IPS DF 4.7 (cell line): ENCODE results near the gene RTKN2.

ENCODE experiments used
- DNase-seq: peaks from one replicate; pipeline ENCODE4 v3.0.0-alpha.2; 2013; ENCODE audit warnings: low spot score; ENCODE audit errors: extremely low read depth

Gene RTKN2

DNA sequence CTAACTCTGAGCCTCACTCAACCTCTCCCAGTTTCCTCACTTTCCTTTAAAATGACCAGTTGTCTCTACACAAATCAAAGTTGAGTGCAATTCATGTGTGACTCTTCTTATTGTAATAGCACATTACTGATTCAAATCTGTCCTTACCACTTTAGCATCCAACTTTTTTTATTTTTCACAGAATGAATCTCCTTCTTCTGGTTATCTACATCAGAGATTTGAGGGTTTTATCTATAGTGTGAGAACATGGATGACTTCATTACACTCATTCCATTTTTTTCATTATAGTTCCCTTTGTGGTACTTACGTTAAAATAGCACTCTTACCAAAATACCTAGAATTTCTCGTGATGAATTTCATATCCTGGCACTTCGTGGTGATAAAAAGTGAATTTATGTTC, 43.3 kb downstream of the RTKN2 start:
- no peak for DNase-seq

- DNase-seq = no peak
Observed at GRCh38 chr10:62224606-62225005, 44.0 kb downstream of the RTKN2 start.

DNA sequence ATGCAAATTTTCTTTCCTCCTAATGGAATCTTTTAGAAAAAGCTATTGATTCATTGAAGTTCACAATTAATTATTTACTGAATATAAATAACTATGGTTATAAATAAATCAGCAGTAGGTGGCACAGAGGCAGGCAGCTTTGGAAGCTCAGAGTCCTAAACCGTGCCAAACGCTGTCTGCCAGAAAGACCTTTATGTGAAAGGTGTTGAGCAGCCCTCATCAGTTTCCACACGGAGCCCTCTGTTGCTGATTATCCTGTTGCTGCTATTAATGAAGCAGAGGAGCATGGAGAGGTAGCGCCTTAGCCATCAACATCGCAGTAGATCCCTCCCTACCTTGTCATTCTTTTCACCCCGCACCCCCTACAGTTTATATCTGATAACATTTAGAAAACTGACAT, 51.0 kb downstream of the RTKN2 start:
- DNase-seq = no peak

- no peak for DNase-seq
Observed at GRCh38 chr10:62214364-62214874, 54.2 kb downstream of the RTKN2 start.

GRCh38 chr10:62205750-62206399, 62.8 kb downstream of the RTKN2 start:
- DNase-seq = no peak

- DNase-seq = no peak
Observed at GRCh38 chr10:62199584-62199983, 69.1 kb downstream of the RTKN2 start.

GRCh38 chr10:62196528-62196927, 72.1 kb downstream of the RTKN2 start:
- DNase-seq = no peak

- DNase-seq = no peak
Observed at GRCh38 chr10:62195675-62195926, 73.0 kb downstream of the RTKN2 start.

DNA sequence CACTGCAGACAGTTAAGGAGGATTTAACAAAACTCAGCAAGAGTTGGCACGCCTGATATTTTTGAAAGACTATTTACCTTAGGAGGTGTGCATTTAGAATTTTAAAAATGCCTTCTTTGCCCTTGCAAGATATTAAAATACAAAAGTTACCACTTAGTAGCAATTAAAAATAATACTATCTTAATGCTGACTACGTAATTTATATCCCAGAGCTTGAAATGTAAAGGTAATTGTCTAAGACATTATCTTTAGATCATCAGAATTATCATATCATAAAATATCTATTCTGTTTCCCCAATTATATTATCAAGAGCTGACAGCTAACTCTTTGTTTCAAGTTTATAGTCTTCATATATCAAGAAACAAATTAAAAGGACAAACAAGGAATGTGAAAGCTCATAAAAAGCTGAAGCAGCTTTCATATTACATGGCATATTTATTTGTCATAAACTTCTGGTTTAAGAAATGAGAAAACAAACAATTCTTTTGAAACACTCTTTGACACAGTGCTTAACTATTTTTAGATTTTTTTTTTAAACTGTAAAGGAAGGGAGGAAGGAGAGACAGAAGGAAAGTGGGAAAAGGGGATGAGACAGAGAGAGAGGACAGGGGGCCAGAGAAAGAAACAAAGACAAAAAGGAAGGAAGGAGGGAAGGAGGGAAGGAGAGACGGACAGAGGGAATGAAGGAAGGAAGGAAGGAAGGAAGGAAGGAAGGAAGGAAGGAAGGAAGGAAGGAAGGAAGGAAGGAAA, 73.5 kb downstream of the RTKN2 start:
- no peak for DNase-seq

- no peak for DNase-seq
Observed at GRCh38 chr10:62193479-62193878, 75.2 kb downstream of the RTKN2 start.

DNA sequence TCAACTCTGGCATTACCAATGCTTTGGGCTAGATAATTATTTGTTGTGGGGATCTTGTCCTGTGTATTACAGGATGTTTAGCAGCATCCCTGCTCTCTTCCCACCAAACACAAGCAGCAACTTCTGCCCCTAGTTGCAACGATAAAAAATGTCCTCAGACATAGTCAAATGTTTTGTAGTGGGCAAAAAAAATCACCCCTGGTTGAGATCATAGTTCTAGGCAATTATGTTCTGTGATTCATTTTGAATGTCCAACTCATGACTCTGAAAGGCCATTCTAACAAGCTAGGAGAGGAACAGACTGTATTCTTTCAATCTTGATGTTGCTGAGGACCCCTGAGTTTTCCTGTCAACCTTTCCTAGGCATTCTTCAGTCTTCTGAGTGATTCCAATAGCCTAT, 79.5 kb downstream of the RTKN2 start:
- DNase-seq = no peak

DNA sequence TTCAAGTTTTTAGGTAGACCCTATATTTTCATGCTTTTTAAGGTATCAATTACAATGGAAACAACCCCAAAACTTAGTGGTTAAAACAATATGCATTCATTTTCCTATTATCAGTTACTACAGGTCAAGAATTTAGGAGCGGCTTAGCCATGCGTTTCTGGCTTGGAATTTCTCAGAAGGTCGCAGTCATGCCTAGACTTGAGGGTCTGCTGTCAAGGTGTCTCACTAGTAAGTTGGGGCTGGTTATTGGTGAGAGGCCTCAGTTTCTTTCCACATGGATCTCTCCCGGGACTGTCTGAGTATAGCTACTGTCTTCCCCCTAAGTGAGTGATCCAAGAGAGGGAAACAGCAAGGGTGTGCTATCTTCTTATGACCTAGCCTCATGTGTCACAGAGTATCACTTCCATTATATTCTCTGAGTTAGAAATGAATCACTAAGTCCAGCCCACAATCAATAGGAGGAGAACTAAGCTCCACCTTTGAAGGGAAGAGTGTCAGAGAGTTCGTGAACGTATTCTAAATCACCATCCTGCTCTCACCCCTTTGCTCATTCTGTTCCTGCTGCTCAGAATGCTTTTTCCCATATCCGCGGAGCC, 80.5 kb downstream of the RTKN2 start:
- no peak for DNase-seq

GRCh38 chr10:62186999-62187675, 81.5 kb downstream of the RTKN2 start:
- no peak for DNase-seq

DNA sequence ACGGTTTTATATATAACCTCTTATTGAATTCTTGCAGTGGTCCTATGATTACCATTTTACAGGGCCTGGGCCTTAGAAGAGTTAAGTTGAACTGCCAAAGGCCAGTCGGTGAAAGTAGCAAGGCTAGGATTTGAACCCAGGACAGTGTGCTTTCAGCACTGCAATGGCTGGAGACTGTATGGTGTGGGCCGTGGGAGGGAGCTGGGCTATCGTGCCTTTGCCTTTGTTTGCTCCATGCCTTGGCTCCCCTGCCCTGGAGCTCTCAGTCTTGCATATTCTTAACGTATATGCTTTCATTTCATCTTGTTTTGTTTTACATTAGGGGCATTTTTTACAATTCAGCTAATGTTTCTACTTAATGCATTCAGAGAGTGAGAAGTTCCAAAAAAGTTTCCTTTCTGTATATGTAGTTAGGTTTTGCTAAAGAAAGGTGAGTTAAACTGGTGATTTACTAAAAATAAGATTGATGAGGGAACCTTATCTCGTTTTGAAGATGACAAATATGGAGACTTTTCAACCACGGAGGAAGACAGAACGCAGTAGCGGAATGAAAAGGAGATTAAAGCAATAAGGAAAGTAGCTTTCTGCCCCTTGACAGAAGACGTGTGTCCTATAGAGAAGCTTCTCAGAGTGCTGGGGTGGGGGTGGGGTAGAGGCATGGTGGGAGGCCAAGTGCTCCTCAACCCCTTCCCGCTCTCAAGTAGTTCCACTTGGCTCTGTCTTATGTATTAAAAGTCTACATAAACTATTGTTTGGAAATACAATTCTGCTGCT, 82.5 kb downstream of the RTKN2 start:
- DNase-seq = no peak

DNA sequence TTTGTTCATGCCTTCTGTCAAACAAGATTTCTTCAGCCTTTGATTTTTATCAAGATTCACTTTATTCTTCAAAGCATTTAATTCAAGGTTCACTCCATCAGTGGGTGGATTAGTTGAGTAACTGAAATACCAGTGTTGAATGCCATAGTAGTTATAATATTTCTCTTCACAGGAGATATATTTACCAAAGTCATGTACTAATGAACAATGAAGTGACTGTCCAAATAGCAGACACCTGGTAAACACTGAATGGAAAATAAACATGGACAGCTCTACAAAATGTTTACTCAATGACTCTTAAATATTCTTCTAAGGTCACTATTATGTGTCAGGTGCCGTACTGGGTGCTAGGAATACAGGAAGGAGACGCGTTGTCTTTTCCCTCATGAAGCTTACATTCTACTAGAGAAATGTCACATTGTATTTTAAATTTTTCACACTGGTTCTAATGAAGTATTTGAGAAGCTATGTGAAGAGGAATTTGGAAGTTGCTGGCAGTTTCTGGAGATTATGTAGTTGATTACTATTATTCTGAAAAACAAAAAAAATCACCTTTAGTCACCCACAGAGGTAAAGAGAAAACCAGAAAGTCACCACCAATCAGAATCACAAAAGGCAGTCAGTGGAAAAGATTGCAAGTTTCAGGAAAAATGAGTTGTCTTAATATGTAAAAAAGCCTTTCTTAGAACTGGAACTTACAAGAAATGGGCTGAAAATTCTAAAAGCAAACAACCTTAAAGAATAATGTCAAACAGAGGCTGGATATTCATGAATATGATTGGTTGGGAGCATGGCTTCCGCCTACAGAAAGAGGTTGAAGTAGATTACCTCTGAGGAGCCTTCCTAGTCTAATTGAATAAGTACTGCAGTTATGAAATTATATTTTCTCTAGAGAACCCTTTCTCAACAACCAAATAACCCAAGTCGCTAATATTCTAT, 84.5 kb downstream of the RTKN2 start:
- no peak for DNase-seq

GRCh38 chr10:62183442-62183841, 85.2 kb downstream of the RTKN2 start:
- no peak for DNase-seq

- no peak for DNase-seq
Observed at GRCh38 chr10:62182595-62182994, 86.0 kb downstream of the RTKN2 start.

- DNase-seq = no peak
Observed at GRCh38 chr10:62182171-62182570, 86.5 kb downstream of the RTKN2 start.

DNA sequence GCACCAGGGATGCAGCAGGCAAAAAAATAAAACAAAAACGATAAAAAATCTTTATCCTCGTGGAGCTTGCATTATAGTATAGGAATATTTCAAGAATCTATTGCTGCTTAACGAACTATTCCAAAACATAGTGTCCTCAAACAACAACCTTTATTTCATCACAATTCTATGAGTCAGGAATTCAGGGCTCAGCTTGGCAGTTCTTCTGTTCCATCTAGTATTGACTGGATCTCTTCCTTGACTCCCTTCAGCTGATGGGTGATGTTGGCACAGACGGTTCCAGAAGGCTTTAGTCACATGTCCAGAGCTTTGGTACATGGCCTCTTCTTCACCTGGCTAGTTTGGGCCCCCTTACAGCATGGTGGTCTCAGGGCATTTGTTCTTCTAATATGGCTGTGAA, 88.0 kb downstream of the RTKN2 start:
- no peak for DNase-seq

GRCh38 chr10:62178568-62178967, 90.1 kb downstream of the RTKN2 start:
- DNase-seq = no peak
